GM19351 (cell line): ENCODE data around the gene CYB561.
"Not testable (repeated sequence)": the region's sequence is repeated elsewhere in the genome, so short reads cannot be mapped to it uniquely, and the experiment has no call there.

Source experiments
- ATAC-seq: cut with Tn5 transposase; IDR thresholded peaks from one replicate; pipeline ENCODE4 v1.9.1; 2021; ENCODE audit warnings: mild to moderate bottlenecking, moderate library complexity; ENCODE audit not compliant: unreplicated experiment

CYB561 gene

DNA sequence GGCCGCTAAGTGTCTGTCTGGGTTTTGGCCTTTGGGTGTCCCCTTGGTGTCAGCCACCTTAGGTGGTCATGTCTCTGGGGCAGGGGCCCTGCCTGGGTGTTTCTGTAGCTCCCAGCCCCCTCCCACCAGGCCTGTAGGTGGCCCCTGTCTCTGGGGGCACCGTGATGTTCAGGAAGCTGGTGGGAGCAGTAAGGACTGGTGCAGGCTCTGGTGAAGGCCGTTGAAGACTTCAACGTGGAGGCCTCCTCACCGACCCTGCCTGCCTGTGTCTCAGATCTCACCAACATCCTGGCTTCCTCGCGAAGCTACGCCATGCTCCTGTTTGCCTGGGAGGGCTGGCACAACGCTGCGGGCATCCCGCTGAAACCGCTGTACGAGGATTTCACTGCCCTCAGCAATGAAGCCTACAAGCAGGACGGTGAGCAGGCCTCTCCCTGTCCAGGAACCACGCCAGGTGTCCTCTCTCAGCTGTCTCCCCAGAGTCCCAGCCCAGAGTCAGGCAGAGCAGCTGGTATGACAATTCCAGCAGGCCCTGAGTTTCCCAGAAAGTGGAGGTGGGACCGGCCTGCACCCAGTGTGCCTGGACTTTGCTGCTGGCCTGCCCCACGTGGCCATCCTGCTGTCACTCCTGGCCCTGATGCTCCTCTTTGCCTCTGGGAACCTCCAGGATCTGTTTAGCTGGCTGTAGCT lies 33.5 kb upstream of the CYB561 start:
- no peak for ATAC-seq

DNA sequence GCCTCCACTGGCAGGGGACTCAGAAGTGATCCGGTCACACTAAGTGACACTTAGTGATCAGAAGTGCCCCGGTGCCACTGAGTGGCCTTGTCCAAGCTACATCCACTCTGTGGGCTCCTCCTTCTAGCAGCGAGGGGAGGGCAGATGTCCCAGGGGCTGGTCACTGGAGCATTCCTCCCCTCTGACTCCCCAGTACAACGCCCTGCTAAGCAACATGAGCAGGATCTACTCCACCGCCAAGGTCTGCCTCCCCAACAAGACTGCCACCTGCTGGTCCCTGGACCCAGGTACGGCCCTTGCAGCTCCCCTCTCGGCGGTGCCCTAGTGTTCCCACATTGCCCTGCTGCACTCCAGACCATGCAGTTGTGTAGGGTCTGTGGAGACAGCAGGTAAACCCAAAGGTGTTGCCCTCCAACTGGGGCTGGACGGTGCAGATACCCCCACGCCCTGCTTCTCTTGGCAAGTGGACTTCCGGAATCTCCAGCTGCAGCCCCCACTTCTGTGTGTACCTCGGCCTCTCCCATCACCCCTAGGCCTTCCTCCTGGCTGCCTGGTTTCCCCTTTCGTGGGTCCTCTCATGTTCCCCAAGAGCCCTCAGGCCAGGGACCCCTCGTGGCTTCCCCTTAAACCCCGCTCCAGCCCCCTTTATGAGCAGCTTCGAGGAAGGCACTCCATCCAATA lies 32.8 kb upstream of the CYB561 start:
- ATAC-seq: peak; percentile 78

DNA sequence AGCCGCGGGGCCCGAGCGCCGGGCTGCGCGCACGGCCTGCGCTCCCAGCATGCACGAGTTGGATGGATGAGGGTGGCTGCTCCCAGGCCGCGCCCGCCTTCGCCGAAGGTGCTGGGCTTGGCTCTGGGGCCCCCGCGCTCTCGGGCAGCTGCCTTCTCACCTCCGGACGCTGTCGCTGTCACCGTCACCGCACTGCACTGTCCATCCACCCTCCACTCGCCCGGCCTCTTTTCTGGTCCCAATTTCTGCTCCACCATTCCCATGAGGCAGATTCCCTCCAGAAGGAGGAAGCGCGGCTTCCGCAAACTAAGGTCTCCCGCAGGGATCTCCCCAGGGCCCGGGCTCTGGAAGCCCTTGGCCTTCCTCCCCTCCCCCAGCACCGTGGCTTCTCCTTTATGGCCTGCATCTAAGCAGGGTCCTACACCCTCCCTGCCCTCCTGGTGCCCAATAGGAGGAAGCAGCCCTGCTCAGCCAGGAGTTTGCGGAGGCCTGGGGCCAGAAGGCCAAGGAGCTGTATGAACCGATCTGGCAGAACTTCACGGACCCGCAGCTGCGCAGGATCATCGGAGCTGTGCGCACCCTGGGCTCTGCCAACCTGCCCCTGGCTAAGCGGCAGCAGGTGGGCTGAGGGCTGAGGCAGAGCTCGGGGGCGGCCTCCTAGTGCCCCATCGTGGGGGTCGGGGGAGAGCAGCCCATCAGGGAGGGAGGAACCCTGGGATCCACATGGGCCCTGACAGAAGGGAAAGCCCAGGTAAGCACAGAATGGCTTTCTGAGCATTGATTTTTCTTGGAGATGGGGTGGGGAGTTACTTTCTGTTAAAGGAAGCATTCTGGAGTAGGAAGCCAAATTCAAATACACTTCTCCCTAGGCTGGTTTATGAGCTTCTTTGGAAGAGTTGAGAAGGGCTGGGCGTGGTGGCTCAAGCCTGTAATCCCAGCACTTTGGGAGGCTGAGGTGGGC lies 31.7 kb upstream of the CYB561 start:
- ATAC-seq: no peak

DNA sequence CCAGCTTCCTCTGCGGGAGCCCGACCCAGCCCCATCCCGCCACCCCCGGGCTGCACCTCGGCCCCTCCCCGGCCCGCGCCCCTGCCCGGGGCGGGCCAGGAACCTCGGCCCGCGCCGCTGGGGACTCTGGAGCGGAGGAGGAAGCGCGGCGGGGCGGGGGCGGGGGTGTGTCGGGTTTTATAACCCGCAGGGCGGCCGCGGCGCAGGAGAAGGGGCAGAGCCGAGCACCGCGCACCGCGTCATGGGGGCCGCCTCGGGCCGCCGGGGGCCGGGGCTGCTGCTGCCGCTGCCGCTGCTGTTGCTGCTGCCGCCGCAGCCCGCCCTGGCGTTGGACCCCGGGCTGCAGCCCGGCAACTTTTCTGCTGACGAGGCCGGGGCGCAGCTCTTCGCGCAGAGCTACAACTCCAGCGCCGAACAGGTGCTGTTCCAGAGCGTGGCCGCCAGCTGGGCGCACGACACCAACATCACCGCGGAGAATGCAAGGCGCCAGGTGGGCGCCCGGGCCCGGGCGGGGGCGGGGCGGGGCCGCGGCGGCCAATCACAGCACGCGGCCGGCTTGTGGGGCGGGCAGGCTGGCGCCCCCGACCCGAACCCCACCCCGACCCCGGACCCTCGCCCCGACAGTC lies 30.9 kb upstream of the CYB561 start, which contains the start of gene ACE:
Gene ACE, plus strand, starts transcription at position 208 of the 626 bp plus-strand sequence. Its CDS starts 34 bp downstream, at position 242.
- ATAC-seq: peak; percentile 53

DNA sequence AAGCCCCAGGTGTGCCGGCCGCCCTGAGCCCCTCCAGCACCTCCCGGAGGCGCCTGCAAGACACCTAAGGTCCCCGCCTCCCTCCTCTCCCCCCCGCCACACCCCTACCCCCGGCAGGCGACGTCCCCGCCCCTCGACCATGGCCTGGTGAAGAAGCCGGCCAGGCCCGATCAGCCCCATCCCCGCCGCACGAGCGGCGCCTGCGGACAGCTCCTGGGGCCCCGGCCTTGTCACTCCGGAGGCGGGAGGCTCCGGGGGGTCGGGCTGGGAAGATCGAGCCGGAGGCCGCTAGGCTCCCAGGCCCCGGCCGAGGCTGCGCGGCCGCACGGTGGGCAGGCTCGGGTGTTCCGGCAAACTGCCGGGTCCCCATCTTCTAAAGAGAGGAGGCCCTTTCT lies 30.4 kb upstream of the CYB561 start:
- peak; percentile 5 for ATAC-seq

DNA sequence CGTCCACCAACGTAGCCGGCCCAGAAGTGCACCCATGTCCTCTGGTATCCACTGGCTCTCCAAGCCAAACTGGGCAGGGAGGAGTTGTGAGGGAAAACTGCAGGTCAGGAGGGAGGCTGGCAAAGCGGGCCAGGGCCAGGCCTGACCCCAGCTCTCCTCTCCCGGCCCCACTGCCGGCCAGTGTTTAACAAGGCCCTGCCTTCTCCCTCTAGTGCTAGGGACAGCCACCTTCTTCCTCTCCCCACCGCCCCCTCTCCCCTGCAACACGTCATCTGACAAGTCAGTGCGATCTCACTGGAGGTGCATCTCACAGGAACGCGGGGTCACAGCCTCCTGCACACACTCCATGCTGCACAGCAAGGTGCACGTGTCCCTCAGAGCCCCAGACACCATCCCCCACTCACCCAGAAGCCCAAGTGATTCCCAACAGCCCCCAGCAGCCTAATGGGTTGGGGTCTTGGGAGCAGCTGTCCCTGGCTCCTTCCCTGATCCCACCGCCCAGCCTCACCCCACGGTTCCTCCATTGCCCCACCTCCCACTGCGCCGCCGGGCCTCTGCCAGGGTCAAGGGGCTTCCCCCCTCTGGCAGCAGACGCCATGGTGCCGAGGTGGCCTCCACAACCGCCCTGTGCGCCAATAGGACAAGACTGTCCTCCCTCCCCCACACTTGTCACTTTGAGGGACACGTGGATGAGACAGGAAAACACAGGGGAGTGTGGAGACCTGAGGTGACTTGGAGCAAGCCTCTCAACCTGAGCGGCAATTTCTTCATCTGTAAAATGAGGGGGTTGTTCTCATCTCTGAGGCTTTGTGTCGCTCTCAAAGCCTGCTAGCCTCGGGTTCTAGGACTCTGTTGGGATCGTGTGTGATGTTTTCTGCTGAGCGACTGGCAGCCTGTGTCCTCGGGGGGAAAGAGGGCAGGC lies 29.6 kb upstream of the CYB561 start:
- ATAC-seq: no peak

DNA sequence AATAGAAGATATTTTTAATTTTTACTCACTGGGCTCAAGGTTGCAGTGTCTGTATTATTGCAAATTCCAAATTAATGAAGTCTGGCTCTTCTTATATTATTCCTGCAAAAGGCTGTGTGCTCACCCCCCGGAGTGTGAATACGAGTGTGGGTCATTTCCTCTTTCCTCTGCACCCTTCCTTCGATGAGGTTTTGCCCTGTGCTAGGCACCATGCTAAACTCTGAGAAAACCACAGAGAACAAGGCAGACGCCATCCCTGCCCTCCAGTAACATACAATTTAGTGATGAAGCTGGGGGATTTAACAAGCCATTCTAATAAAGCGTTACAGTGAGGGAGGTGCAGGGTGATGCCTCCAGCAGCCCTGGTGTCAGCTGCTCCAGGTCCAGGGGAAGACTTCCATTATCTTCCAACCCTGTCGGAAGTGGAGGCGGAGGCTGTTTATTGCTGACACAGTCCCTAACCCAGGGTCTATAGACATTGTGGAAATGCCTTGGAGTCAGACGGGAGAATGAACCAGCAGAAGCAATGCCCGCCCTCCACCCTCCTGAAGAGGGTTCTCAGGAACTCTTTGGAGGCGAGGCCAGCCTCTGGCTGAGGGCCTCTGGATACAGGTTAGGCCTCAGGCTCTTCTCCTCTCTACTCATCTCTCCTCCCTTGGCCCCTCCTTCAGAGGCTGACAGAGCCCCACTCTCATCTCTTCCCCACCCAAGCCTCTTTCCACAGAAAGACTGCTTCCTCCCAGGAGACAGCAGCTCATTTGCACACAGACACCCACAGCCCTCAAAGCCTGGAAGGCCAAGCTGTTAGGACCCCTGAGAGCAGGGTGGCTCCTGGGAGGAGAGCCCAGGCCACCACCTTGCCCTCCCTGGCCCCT lies 28.7 kb upstream of the CYB561 start:
- ATAC-seq: no peak

DNA sequence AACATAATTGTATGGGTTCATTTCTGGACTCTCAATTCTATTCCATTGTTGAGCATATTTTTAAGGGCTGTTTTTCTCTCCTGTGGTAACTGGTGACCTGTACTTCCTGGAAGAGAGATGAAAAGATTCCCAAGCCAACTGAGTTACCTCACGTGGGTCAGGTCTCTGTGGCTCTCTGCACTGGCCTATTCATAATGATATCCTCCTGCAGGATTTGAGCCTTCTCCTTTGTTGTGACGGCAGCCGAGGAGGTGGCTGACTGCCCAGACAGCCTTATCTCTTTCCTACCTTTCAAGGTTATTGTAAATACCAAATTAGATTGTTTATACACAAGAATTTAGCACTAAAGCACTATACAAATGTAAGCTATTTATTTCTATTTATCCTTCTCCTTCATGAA lies 28.1 kb upstream of the CYB561 start:
- ATAC-seq: no peak

DNA sequence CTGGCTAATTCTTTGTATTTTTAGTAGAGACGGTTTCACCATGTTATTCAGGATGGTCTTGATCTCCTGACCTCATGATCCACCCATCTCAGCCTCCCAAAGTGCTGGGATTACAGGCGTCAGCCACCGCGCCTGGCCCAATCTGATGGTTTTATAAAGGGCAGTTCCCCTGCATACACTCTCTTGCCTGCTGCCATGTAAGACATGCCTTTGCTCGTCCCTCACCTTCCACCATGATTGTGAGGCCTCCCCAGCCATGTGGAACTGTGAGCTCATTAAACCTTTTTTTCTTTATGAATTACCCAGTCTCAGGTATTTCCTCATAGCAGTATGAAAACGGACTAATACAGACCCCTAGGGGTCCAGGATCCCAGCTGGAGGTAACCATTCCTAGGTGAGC lies 22.0 kb upstream of the CYB561 start:
- not testable (repeated sequence) for ATAC-seq

DNA sequence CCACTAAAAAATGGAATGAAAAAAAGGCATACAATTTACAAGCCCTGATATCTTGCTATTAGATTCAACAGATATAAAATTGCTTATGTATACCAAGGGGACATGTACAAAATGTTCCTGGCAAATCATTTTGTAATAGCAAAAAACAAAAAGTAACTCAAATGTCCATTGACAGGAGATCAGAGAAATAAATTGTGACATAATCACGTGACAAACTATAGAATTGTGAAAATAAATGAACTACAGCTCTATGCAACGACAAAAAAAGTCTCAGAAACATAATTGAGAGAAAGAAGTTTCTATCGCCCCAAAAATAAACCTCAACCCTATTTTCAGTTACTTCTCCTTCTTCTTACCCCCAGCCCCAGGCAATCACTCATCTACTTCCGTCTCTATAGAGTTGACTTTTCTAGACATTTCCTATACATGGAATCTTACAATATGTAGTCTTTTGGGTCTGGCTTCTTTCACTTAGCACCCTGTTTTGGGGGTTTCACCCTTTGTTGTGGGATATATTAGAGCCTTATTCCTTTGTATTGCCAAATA lies 18.7 kb upstream of the CYB561 start:
- ATAC-seq: no peak

DNA sequence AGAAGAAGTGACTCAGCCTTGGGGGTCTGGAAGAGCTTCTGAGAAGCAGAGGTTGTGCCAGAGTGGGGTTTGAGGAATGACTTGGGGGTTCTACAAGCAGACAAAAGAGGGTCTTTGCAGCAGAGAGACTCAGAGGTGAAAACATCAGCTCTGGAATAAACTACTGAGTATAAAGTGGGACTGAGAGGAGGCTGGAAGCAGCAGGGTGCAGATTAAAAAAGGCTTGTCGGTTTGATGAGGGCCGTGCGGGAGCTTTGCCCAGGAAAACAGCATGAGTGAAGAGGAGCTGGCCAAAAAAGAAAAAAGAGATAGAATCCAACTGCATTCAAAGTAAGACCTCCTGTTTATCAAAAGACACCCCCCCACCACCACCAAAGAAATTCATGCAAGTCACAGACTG lies 17.7 kb upstream of the CYB561 start:
- ATAC-seq: no peak

DNA sequence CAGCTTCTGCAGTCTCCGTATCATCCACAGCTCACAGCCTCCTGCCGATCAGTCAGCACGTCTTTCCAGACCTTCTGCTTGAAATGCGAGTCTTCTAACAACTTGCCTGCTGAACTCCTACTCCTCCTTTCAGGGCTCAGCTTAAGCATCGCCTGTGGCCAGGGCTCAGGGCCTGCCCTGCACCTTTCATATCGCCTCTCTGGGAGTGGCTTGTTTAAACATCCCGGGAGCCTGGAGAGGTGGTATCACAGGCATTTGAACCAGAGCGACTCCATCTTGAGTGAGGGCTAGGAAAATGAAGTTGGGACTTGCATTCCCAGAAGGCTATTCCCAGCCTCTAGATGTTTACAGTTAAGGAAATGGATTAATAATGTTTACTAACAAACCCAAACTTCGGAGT lies 13.9 kb upstream of the CYB561 start:
- ATAC-seq: no peak

DNA sequence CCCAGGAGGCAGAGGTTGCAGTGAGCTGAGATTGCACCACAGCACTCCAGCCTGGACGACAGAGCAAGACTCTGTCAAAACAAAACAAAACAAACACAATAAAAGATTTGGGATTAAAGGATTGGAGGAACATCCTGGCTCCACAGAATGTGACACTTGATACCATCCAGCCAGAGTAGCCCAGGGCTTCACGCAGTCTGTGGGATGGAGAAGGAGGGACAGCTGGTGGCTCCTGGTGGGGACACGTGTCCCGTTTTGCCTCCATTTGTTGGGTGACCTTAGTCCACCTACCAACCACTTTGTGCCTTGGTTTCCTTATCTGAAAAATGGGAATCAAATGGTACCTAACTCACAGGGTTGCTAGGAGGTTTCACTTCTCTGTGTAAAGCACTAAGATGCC lies 12.4 kb upstream of the CYB561 start:
- no peak for ATAC-seq

DNA sequence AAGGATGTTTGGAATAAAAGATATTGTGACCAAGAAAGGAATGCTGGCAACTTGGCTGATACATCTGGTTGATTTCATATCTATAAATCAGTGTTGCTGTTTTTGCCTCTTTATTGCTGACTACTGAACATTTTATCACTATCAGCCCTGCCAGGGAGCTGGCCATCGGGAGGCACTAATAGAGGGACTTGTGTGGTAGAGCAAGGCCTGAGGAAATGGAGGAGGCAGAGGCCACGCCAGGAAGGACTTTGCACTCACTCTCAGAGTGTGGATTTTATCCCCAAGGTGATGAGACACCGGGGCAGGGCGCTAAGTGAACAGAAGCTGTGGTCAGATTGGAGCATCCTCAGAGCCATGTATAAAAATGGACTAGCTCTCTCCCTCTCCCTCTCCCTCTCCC lies 9.3 kb upstream of the CYB561 start:
- no peak for ATAC-seq

DNA sequence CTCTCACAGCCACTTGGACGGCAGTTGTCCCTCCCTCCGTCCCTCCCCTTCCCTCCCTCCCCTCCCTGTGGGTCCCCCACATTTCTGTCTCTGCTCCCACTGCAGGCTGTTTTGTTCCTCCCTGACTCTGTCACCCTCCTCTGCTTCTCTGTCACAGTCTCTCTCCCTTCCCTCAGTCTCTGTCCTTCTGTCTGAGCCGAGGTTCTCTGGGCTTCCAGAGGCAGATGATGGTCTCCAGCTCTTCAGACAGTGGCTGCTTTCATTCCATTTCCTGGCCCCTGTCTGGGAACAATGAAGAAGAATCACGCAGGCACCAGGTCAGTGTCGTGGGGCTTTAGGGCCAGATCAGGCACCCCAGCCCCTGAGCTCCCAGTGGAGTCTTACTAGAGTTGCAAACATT lies 8.8 kb upstream of the CYB561 start:
- ATAC-seq: no peak

DNA sequence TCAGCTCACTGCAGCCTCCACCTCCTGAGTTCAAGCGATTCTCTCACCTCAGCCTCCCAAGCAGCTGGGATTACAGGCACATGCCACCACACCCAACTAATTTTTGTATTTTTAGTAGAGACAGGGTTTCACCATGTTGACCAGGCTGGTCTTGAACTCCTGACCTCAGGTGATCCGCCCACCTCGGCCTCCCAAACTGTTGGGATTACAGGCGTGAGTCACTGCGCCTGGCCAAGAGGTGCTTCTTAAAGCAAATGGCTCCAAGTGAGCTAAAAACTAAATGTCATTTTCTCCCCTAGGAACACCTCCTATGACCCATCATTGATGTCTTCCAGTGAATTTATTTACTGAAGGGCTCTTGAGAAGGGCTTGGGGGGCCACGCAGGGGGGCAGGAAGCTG lies 8.3 kb upstream of the CYB561 start:
- ATAC-seq: not testable (repeated sequence)

DNA sequence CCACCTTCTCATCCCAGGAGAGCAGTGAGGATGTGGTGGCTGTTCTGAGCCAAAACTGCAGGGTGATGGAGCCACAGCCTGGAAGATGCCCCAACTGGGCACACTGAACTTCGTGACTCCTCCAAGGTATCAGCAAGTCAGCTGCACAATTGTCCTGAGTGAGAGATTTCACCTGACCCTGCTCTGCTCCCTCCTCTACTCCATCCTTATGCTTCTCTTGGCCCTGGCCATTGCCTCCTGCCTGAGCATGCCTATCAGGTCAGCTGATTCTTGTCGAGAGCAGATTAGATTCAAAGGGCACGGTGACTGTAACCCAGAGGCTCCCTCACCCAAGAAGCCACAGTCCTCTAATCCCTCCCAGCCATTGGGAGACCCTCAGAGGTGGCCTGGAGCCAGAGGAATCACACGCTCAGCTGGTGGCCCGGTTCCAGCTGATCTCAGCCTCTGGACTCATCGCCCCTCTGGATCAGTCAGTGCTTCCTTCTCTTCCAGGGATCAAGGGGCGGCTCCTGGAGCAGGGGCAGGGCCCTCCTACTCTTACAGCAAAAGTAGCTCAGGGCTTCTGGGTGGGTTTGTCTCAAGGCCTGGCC lies 7.0 kb upstream of the CYB561 start:
- ATAC-seq: no peak
